Umbilical cord (tissue), 2 donors: ENCODE data around the gene TCAF2. TPM values are rescaled to one million over a fixed set of nuclear protein-coding genes. Genes with fewer than 3 reads are reported as not detected.
"Not testable (repeated sequence)": the region's sequence is repeated elsewhere in the genome, so short reads cannot be mapped to it uniquely, and the experiment has no call there.

Experiments used
- DNase-seq: peaks from one replicate; pipeline ENCODE4 v3.0.0-alpha.2; 2015; ENCODE audit warnings: low spot score
- total RNA-seq: library from RNA; depleted of rRNA; stranded (reverse); fragments of >200 nt; gene quantifications from one replicate; pipeline ENCODE4 v1.2.3, GENCODE V29; 2014; ENCODE audit warnings: low replicate concordance; ENCODE audit not compliant: insufficient read depth

Gene TCAF2
- total RNA-seq = 6.7 TPM

DNA sequence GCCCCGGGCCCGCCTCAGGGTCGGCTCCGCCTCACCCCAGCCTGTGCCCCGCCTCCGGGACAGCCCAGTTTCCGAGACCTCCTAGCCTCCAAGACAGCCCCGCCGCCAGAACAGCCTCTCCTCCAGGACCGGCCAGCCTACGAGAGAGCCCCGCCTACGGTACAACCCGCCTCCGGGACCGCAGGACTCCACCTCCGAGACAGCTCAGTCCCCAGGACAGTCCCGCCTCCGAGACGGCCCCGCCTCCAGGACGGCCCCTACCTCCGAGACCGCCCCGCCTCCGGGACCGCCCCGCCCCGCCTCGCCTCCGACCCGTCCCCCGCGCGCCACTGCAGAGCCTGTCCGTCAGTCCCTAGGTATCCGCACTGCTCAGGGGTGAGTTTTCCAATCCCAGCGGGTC is at the start of gene TCAF2:
Gene TCAF2, plus strand, starts transcription at position 329 of the 400 bp plus-strand sequence.
- DNase-seq = not testable (repeated sequence)

DNA sequence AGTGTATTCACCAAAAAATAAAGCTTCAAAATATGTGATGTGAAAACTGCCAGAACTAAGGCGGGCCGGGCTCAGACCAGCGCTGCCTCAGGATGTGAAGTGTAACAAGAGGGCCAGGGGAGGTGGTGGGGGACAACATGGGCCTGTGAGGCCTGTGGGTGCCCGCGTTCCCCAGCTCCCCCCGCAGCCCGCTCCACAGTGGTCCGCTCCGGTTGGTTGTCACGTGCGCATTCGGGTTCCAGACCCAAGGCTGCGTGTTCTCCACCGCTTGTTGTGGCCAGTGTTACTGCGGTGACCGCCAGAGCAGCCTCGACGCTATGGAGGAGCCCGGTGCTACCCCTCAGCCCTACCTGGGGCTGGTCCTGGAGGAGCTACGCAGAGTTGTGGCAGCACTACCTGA is 49.3 kb upstream of the TCAF2 start, which contains the start of gene CTAGE15:
Gene CTAGE15, plus strand, starts transcription at position 301 of the 400 bp plus-strand sequence. Its CDS starts 17 bp downstream, at position 318.
- DNase-seq = not testable (repeated sequence)

DNA sequence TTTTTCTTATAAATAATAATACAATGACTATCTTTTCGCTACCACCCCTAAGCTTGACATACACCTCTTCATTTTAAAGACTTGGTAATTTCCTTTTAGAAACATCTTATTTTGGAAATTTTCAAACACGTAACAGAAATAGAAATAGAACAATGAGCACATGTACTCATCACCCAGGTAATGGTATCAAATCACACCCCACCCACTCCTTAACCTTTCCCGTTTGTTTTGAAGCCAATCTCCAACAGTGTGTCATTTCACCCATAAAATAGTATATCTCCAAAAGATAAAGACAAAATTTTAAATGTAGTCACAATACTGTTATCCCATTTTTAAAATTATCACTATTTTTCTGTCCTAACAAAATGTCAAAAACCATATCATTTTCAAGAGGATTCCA is 32.6 kb upstream of the TCAF2 start:
- DNase-seq = not testable (repeated sequence)

DNA sequence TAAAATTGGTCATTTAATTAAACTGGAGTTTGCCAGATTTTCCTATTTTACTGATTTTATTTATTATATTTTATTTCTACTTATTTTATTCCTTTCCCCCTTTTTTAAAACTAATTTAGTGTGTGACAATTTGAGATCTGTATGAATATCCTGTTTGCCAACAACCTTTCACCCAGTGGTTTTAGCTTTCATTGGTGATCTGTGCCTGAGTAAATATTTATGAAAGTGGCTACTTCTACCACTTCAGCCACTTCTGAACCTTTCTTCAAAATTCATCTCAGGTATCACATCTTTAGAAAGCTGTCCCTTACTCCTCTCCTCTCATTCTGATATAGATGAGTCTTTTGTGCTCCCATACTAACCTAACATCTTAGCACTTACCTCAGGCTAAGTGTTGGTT is 30.9 kb upstream of the TCAF2 start:
- not testable (repeated sequence) for DNase-seq

DNA sequence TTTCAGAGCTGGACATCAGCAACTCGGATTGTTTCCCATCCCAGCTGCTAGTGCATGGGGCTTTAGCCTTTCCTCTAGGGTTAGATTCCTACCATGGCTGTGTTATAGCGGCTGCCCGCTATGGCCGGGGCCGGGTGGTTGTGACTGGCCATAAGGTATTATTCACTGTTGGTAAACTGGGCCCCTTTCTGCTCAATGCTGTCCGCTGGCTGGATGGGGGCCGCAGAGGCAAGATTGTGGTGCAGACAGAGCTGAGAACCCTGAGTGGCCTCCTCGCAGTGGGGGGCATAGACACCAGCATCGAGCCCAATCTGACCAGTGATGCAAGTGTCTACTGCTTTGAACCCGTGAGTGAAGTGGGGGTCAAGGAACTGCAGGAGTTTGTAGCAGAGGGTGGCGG is 22.7 kb upstream of the TCAF2 start:
- DNase-seq = not testable (repeated sequence)

DNA sequence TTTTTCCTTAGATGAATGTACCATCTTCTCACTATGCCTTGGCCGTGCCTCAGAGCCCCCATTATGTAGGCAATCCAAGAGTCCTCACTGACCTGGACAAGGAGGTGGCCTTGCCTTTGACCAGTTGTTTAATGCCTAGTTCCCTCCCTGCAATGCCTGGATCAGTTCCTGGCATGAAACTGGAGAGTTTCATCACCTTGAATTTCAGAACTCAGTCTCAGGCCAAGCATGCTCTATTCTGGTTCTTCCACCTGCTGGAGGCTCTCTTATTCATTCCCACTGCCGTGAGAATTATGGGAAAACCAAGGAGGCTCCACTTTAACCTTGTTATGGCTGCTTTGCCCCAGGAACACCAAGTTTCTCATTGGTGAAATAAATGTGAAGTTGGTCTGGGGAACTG is 17.2 kb upstream of the TCAF2 start:
- DNase-seq = not testable (repeated sequence)

DNA sequence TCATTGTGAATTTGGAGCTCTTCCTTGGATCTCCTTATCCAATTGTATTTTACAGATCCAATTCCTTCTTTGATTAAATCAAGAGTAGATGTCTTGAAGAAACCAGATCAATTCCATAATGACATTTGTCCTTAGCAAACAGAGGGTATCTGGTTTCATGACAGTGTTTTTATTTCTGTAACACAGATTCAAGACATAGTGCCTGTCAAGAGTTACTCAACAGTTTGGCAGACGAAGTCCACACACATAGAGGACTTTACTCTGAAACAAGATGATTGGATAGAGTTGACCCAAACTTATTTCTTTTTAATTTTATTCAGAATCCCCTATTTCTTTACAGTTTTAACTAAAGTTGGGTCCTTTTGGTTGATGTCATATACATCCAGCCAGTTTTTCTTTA is 14.7 kb upstream of the TCAF2 start:
- not testable (repeated sequence) for DNase-seq

DNA sequence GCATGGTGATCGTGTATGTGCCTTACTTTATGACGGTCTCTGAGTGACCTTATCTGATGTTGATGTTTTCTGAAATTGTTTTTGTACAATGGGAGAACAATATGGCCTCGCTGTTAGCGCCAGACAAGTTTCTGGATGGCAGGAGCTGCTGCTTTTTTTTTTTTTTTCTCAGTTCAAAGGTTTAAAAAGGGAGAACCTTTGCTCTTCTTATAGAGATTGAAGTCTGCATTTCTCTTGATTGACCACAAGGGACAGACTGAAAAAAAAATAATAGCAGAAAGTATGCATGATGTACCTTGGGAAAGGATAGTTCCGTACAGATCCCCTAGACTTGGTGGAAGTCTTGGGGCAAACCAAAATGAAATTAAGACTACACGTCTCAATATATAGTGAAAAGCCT is 5.2 kb upstream of the TCAF2 start:
- DNase-seq = not testable (repeated sequence)

DNA sequence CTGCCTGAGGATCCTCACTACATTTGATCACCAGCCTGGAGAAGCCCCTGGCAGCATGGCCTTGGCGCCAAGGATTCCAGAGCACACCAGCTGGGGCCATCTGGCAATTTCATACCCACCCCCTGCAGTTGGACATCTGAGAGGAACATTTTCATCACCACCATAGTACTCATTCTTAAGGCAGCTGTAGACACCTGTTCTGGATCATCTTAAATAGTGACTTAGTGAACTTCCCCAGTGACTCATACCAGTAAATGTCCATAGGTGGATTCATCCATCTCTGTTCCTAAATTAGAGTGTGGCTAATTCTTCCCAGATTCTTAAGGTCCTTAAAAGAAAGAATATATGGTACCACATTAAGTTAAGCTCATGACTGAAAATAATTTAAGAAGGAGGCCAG is 3.6 kb upstream of the TCAF2 start:
- DNase-seq = not testable (repeated sequence)

DNA sequence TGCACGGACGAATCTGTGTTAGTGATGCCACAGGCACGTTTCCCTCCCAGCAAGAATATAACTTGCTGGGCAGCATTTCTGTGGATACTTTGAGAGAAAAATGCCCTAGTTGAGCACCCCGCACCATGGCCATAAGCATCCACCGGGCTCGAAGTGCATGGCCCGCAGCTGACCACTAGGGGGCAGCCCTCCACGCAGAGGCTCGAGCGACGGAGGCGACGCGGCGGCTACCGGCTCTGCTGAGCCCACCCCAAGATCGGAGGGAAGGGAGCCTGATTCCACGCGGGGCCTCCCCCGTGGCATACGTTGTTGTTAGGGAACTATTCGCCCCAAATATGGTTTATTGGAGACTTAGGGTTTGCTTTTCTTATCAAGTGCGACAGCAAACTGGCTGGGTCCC is 716 bp upstream of the TCAF2 start:
- DNase-seq = not testable (repeated sequence)

DNA sequence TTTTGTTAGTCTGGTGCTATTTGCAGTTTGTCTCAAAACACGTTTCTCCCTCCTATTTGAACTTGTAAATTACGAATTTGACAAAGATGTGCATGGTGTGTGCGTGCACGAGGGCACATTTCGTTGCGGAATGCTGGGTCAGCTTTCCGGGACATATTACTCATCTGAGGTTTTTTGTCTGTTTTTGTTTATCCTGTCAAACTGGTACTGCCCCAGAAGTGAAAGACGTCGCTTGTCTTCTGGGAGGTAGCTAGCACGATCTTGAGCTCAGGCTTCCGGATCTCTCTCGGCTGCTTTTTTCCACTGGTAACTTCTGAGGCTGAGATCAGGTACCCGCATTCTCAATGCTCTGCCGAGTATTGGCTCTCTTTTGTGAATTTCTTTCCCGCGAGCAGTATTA is 401 bp downstream of the TCAF2 start:
- DNase-seq = not testable (repeated sequence)

DNA sequence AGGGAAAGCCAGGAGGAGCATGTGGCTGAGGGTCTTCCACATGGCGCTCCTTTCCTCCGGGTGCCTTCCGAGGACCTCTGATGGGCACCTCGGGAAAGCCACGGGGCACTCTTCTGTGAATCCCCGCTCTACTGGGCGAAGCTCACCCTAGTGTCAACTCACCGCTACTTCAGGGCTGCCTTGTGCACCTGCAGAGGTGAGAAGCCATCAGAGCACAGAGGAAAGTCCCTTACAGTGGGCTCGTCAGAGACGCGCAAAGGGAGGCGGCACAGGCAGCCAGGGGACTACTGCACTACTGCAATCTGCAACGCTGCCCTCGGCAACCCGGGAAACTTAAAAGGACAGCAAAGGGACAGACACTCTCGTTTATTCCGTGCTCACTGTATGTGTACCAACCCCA is 1.4 kb downstream of the TCAF2 start:
- DNase-seq = not testable (repeated sequence)

DNA sequence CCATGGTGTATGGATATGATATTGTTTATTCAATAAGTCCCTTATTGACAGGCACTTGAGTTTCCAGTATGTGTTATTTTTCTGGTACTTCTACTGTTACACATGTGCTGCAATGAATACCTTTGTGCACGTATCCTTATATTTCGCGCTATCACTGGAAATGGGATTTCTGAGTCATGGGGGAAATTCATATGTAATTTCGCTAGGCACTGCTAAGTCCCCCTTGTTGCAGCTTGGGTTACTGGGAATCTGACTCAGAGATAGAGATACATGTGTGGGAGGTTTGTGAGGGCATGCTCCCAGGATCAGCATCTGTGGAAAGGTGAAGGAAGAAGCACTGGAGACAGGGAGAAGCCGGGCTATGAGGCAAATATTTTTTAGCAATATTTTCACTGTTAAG is 9.9 kb downstream of the TCAF2 start:
- DNase-seq = not testable (repeated sequence)

DNA sequence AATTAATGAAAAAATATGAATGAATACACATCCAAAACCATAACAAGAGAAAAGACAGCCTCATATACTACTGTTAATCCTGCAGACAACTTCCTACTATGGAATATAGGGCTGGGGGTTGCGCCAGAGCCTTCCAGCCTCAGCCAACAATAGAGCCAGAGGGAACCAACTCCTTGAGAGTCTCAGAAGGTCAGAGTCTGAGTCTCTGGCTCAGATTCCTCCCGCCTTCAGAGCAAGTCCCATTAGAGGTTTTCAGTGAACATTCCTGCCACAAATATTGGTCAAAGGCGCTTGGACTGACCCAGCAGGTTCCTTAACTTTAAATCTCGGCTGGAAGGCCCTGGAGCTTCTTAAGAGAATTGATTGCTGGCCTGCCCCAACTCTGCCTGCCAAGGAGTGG is 11.7 kb downstream of the TCAF2 start:
- DNase-seq = not testable (repeated sequence)

DNA sequence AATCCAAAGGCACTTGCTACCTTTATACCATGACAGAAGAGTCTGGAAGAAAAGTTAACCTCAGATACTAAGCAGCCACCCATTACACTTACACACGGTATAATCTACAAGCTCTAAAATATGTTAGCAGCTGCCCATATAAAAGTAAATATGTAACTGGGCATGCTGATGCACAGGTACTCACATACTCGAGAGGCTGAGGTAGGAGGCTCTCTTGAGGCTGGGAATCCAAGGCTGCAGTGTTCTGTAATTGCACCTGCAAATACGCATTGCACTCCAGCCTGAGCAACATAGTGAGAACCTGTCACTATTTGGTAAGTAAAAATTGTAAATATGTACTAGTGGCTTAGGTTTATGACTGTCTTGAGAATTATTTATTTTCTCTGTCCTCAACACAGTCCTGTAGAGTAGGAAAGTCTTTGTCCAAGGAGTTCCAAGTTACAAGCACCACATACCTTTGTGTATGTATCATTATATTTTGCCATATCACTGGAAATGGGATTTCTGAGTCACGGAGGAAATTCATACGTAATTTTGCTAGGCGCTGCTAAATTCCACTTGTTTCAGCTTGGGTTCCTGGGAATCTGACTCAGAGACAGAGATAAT is 12.3 kb downstream of the TCAF2 start:
- DNase-seq = not testable (repeated sequence)

DNA sequence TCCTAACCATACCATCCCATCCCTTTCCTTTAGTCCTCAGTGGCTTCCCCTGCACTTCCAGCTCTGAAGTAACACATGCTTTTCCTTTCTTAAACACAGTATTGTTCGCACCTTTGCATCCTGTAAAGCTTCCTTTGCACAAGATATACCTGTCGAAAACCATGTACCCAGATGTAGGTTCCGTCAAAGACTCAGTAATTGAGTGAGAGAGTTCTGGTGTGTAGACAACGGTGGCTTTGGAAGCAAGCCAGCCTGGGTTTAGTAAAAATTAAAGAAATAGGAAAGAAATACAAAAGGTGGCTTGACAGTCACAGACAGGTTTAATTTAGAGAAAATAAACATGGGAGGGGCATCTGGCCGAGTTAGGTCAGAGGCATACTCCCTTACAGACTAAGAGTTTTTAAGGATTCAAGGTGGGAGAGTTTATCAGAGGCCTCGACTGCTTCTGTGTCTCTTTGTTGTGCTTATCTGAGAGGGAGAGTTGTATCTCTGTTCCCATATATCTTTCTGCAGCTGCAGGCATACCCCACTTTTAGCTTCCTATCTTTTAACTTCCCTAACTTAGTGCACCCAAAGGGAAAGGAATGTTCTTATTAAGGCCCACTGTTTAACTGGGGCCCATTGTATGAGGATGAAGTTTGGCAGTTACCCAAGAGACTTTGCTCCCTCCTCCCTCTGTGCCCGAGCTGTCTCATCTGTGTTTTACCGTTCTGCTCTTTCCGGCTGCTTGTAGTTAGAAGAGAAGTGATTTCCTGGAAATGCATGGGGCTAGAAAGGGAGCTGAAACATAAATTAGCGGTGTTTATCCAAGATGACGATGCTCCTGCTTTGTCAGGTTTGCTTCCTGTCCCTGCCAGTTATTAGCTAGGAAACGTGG is 14.8 kb downstream of the TCAF2 start:
- DNase-seq = not testable (repeated sequence)

DNA sequence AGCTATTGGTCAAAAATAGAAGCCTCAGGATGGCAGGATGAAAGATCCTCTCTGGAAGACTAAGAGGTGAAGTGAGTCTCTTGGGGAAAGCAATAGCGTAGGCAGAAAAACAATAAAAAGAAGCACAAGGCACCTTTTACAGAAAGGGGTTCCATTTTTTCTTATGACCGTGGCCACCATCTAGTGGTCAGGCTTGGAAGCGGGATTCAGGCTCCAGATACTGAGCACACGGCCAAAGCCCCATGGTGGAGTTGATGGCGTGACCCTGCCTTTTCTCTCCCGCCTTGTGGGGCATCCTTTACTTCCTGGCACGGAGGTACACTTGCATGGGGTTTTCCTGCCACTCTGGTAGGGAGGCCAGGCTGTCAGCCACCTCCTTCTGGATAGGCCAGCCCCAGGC is 18.6 kb downstream of the TCAF2 start:
- DNase-seq = not testable (repeated sequence)

DNA sequence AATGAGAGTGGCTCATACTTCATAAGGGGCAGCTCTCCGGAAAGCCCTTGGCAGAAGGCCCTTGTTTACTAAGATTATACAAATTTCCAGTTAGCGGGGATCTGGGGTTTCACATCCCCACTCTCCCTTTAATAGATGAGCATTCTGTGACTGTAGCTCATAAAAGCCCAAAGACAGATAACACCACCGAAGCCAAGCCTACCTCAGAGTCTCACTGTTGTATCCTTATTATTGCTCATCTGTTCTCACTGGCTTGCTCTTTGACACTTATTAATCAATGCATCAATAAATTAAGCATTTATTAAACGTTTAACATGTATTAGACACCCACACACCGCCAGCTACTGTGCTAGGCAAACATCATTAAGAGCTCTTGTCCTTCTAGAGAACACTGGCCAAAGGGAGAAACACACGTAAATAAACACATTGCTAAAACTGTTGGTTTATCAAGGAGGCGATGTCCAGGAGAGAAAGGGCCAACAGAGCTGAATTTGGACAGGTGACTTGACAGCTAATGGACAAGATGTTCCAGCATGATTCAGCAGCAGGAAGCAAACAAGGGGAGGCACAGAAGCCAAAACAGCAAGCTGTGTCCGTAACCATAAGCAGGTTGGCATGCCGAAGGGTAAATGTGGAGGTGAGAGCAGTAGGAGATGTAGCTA is 19.9 kb downstream of the TCAF2 start:
- DNase-seq = not testable (repeated sequence)

DNA sequence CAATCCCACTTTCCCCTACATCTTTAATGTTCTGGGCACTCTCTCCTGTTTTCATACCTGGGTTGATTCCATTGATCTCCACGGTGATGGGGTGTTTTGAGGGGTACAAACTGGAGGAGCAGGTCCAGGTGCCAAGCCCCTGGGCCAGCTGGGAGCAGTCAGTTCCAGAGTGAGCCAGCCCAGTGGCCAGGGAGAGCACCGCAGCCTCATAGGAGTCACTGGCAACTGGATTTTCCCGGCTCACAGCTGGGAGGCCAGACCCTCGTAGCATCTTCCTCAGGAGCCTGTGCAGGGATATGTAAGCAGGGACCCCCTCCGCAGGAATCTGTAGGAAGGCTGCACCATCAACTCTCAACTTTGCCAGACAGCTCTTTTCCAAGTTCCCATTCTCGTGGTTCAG is 25.8 kb downstream of the TCAF2 start:
- not testable (repeated sequence) for DNase-seq

DNA sequence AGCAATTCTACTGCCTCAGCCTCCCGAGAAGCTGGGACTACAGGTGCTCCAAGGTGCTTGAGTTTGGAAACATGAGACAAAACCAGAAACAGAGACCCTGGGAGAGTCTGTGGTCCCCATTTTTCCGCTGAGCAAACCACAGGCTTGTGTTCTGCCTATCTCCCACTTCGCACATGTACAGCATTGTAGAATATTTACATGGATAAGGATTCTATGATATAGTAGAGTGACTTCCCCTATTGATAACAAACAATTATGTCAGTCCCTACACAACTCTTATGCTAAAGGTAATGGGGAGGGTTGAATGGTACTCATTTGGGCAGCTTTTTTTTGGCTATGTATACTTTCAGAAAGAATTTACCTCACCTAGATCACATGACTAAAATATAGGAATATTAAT is 29.1 kb downstream of the TCAF2 start:
- not testable (repeated sequence) for DNase-seq

DNA sequence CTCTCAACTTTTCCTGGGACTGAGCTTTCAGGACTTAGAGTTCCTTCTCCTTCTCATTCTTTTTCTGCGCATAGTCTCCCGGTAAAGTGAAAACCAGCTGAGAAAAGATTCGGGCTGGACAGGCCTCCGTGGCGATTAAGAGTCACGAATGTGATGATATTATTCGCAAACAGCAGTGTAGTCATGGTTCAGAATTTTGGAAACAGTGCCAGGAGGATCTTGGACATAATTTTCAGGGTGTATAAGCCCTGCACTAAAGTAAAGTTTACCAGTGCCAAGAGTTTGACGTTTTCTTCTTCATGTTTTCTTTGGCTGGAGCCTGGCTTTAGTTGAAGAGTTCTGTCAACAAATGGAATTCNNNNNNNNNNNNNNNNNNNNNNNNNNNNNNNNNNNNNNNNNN is 29.7 kb downstream of the TCAF2 start:
- not testable (repeated sequence) for DNase-seq
